GM12875 (cell line): ENCODE data around the gene RBM28.

Source experiments
- H3K4me3 ChIP-seq: one replicate; pipeline ENCODE4 v1.5.1; 2011; ENCODE audit warnings: low read depth, low read length, control low read depth
- CTCF ChIP-seq: IDR thresholded peaks from 2 replicates; pipeline ENCODE4 v1.5.1; 2011; ENCODE audit warnings: low read depth, mild to moderate bottlenecking, control low read depth, inconsistent platforms, low read length, moderate library complexity, borderline replicate concordance; ENCODE audit not compliant: insufficient read depth

The RBM28 gene

GRCh38 chr7:128275681-128276080, 68.0 kb downstream of the RBM28 start:
- H3K4me3 ChIP-seq: no peak overlapping the region
- TF ChIP-seq CTCF: no peak

- no peak overlapping the region for H3K4me3 ChIP-seq
- no peak for TF ChIP-seq CTCF
Observed at GRCh38 chr7:128274884-128275603, 68.7 kb downstream of the RBM28 start.

- H3K4me3 ChIP-seq: no peak overlapping the region
- no peak for TF ChIP-seq CTCF
Observed at GRCh38 chr7:128274246-128274883, 69.3 kb downstream of the RBM28 start.

- H3K4me3 ChIP-seq: no peak overlapping the region
- TF ChIP-seq CTCF: no peak
Observed at GRCh38 chr7:128271942-128272481, 71.7 kb downstream of the RBM28 start.

- H3K4me3 ChIP-seq: no peak overlapping the region
- TF ChIP-seq CTCF: no peak
Observed at GRCh38 chr7:128271471-128271941, 72.2 kb downstream of the RBM28 start.

- H3K4me3 ChIP-seq: no peak overlapping the region
- no peak for TF ChIP-seq CTCF
Observed at GRCh38 chr7:128270826-128271272, 72.9 kb downstream of the RBM28 start.
